Measurements from ENCODE around the gene CDRT15.

- no peak for TF ChIP-seq CTCF (optimal IDR thresholded peaks at IDR 0.05 in 1 of 3, IDR thresholded peaks at IDR 0.05 in 1 of 3, conservative IDR thresholded peaks at IDR 0.05 in 1 of 3; ENCODE audit: extremely low read depth in 1 of 3, insufficient read depth in 2 of 3, low read length in 3 of 3)
- TF ChIP-seq EZH2 (IDR thresholded peaks at IDR 0.05; ENCODE audit: low read length): no peak
These were observed 9.0 kb upstream of the CDRT15 start for GRCh38 chr17:14245629-14246028.
